ENCODE measurements around the gene ABCC6.

ABCC6 gene

DNA sequence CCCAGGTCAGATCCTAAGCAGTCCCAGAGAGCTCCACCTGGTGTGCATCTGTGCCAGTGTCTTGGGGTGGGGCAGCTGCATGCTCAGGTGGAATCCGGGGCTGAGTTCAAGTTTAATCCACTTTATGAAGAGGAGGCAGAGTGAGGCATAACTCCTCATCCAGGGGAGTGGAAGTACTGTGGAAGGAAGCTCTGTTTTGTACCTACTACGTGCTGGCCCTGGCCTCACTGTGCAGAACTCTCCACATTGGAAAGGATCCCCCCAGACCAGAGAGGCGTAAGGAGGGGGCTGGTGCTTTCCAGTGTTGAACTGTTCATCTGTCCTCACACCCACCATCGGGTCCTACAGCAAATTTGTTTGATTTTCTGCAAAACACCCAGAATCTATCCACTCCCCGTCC is 78.0 kb downstream of the ABCC6 start:
- Histone ChIP-seq H3K36me3 (ENCODE audit: control insufficient read depth, insufficient read depth, low read length) (peaks cover 31% of the 10 kb centered on the region), H3K9me3 (ENCODE audit: control insufficient read depth, insufficient read depth, low read length) (no peaks in the 10 kb centered on the region), H3K9ac (ENCODE audit: low read depth, low read length) (no peak overlapping the region), H3K4me3 (ENCODE audit: low read depth, low read length) (no peak overlapping the region), H3K4me1 (ENCODE audit: control insufficient read depth, insufficient read depth, low read length) (no peaks in the 10 kb centered on the region), H3K27me3 (ENCODE audit: control insufficient read depth, insufficient read depth, low read length) (no peaks in the 10 kb centered on the region)

DNA sequence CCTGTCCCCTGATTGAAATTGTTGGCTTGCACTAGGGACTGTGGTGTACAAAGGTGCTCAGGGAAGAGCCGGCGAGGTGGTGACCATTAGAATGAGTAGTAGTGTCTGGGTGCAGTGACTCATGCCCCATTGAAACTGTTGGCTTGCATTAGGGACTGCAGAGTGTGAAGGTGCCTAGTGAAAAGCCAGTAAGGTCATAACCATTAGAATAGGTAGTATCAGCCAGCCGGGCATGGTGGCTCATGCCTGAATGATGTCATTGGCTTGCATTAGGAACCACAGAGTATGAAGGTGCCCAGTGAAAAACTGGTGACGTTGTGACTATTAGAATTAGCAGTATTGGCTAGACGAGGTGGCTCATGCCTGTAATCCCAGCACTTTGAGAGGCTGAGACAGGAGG is 78.9 kb downstream of the ABCC6 start:
- Histone ChIP-seq H3K9me3 (ENCODE audit: control insufficient read depth, insufficient read depth, low read length) (no peaks in the 10 kb centered on the region), H3K4me1 (ENCODE audit: control insufficient read depth, insufficient read depth, low read length) (no peaks in the 10 kb centered on the region), H3K27me3 (ENCODE audit: control insufficient read depth, insufficient read depth, low read length) (no peaks in the 10 kb centered on the region), H3K9ac (ENCODE audit: low read depth, low read length) (no peak overlapping the region), H3K36me3 (ENCODE audit: control insufficient read depth, insufficient read depth, low read length) (peaks cover 32% of the 10 kb centered on the region), H3K4me3 (ENCODE audit: low read depth, low read length) (no peak overlapping the region)

DNA sequence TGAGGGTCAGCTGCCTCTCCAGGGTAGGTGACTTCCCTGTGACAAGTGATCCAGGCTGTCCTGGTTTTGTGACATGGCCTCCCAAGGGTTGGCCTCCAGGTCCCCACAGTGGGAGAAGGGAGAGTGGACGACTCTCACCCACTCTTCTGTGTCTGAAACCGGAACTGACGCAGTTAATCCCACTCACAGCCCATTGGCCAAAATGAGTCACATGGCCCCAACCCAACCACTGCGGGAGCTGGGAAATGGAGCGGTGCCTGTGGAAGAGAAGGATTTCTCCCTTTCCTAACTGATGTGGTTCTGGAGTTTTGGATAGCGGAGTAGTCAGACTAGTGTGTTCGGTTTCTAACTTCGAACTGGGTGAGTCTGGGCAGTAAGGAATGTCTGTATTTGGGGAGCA is 79.4 kb downstream of the ABCC6 start:
- Histone ChIP-seq H3K4me1 (ENCODE audit: control insufficient read depth, insufficient read depth, low read length) (no peaks in the 10 kb centered on the region), H3K9me3 (ENCODE audit: control insufficient read depth, insufficient read depth, low read length) (no peaks in the 10 kb centered on the region), H3K36me3 (ENCODE audit: control insufficient read depth, insufficient read depth, low read length) (peaks cover 32% of the 10 kb centered on the region), H3K4me3 (ENCODE audit: low read depth, low read length) (no peak overlapping the region), H3K9ac (ENCODE audit: low read depth, low read length) (no peak overlapping the region), H3K27me3 (ENCODE audit: control insufficient read depth, insufficient read depth, low read length) (no peaks in the 10 kb centered on the region)

DNA sequence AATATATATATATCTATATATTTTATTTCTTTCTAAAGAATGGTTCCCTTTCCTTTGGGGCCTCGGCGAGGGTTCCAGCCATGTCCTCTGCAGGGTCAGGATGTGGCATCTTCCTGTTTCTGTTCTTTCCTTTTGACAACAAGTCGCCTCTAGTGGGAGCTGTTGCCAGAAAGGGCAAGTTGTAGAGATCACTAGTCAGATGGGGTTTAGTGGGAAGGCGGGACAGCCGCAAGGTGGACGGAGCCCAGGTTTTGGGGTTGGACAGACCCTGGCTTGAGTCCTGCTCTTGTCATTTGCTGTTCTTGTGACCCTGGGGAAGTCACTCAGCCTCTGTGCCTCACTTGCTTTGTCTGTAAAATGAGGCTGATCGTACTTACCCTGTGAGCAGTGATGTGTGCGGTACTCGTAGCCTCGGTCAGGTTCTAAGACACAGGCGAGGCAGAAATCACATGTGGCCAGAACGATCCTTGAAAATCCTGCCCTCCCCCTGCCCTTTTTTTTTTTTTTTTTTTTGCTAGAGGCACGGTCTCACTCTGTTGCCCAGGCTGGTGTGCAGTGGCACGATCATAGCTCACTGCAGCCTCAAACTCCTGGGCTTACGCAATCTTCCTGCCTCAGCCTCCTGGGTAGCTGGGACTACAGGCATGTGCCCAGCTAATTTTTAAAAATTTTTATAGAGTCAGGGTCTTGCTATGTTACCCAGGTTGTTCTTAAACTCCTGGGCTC is 80.1 kb downstream of the ABCC6 start:
- Histone ChIP-seq H3K4me1 (ENCODE audit: control insufficient read depth, insufficient read depth, low read length) (no peaks in the 10 kb centered on the region), H3K36me3 (ENCODE audit: control insufficient read depth, insufficient read depth, low read length) (peaks cover 39% of the 10 kb centered on the region), H3K27me3 (ENCODE audit: control insufficient read depth, insufficient read depth, low read length) (no peaks in the 10 kb centered on the region), H3K9ac (ENCODE audit: low read depth, low read length) (no peak overlapping the region), H3K9me3 (ENCODE audit: control insufficient read depth, insufficient read depth, low read length) (no peaks in the 10 kb centered on the region), H3K4me3 (ENCODE audit: low read depth, low read length) (no peak overlapping the region)

DNA sequence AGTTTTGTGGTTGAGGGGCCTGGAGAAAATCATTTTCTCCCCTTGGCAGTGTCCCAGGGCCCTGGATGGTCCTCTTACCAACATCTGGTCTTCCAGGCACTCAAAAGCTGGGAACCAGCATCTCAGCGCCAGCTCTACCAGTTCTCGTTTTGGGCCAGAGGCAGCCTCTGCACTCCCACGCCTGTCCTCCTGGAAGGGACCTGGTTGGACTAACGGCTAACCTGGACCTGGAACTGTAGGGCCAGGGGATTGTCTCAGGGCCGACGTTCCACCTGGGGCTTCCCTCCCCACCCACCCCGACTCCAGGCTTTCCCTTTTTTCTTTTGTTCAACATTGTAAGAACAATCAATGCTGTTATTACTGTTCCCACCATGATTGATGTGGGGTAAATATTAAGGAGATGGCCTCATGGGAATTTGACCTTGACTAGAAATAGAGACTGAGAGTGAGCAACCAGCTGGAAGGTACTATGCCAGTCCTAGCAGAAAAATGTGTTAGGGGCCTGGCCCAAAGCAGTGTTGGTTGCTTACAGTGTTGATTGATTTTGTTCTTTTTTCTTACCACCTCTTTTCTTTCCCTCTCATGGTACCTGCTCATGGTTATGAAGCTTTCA is 81.4 kb downstream of the ABCC6 start:
- Histone ChIP-seq H3K36me3 (ENCODE audit: control insufficient read depth, insufficient read depth, low read length) (peaks cover 52% of the 10 kb centered on the region), H3K9ac (ENCODE audit: low read depth, low read length) (no peak overlapping the region)

DNA sequence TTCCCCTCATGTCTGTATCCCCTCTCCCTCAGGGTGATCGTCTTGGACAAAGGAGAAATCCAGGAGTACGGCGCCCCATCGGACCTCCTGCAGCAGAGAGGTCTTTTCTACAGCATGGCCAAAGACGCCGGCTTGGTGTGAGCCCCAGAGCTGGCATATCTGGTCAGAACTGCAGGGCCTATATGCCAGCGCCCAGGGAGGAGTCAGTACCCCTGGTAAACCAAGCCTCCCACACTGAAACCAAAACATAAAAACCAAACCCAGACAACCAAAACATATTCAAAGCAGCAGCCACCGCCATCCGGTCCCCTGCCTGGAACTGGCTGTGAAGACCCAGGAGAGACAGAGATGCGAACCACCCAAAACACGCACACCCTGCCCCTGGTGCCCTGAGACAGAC is 82.2 kb downstream of the ABCC6 start:
- Histone ChIP-seq H3K36me3 (ENCODE audit: control insufficient read depth, insufficient read depth, low read length) (peaks cover 57% of the 10 kb centered on the region), H3K9ac (ENCODE audit: low read depth, low read length) (no peak overlapping the region)

More for the DNA sequence above, 81.4 kb downstream of the ABCC6 start:
- no peaks in the 10 kb centered on the region for H3K27me3 ChIP-seq (ENCODE audit: control insufficient read depth, insufficient read depth, low read length)
- H3K4me1 ChIP-seq (ENCODE audit: control insufficient read depth, insufficient read depth, low read length): no peaks in the 10 kb centered on the region
- H3K4me3 ChIP-seq (ENCODE audit: low read depth, low read length): no peak overlapping the region
- H3K9me3 ChIP-seq (ENCODE audit: control insufficient read depth, insufficient read depth, low read length): no peaks in the 10 kb centered on the region

DNA sequence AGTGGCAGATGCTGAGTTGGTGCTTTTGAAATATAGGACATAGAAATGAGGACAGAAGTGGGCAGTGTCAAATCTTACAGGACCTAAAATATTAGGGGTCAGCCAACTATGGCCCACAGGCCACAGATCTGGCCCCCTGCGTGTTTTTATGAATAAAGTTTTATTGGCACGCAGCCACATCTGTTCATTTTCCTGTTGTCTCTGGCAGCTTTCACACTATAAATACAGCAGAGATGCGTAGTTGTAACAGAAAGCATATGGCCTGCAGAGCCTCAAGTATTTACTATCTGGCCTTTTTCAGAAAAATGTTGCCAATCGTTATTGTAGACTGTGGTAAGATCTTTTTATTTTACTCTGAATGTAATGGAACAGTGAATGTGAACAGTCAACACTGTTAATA is 82.8 kb downstream of the ABCC6 start:
- H3K9ac ChIP-seq (ENCODE audit: low read depth, low read length): no peak overlapping the region
- H3K4me1 ChIP-seq (ENCODE audit: control insufficient read depth, insufficient read depth, low read length): no peaks in the 10 kb centered on the region
- peaks cover 58% of the 10 kb centered on the region for H3K36me3 ChIP-seq (ENCODE audit: control insufficient read depth, insufficient read depth, low read length)
- H3K27me3 ChIP-seq (ENCODE audit: control insufficient read depth, insufficient read depth, low read length): no peaks in the 10 kb centered on the region
- H3K9me3 ChIP-seq (ENCODE audit: control insufficient read depth, insufficient read depth, low read length): no peaks in the 10 kb centered on the region
- H3K4me3 ChIP-seq (ENCODE audit: low read depth, low read length): no peak overlapping the region

More for the DNA sequence above, 82.2 kb downstream of the ABCC6 start:
- Histone ChIP-seq H3K27me3 (ENCODE audit: control insufficient read depth, insufficient read depth, low read length) (no peaks in the 10 kb centered on the region), H3K9me3 (ENCODE audit: control insufficient read depth, insufficient read depth, low read length) (no peaks in the 10 kb centered on the region), H3K4me1 (ENCODE audit: control insufficient read depth, insufficient read depth, low read length) (no peaks in the 10 kb centered on the region), H3K4me3 (ENCODE audit: low read depth, low read length) (no peak overlapping the region)

DNA sequence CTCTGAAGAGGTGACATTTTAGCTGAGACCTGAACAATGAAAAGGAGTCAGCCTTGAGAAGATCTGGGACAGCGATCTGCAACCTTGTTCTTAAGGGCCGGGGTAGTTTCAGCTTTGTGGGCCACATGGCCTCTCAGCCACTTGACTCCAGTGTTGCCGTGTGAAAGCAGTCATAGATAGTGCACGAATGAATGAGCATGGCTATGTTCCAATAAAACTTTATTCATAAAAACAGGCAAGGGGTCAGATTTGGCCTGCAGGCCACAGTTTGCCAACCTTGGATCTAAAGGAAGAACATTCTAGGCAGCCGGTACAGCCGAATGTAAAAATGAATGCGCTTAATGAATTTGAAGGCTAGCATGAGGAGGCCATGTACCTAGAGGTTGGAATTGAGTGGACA is 83.5 kb downstream of the ABCC6 start:
- H3K9ac ChIP-seq (ENCODE audit: low read depth, low read length): no peak overlapping the region
- no peak overlapping the region for H3K4me3 ChIP-seq (ENCODE audit: low read depth, low read length)
- H3K36me3 ChIP-seq (ENCODE audit: control insufficient read depth, insufficient read depth, low read length): peaks cover 57% of the 10 kb centered on the region
- no peaks in the 10 kb centered on the region for H3K9me3 ChIP-seq (ENCODE audit: control insufficient read depth, insufficient read depth, low read length)
- no peaks in the 10 kb centered on the region for H3K27me3 ChIP-seq (ENCODE audit: control insufficient read depth, insufficient read depth, low read length)
- no peaks in the 10 kb centered on the region for H3K4me1 ChIP-seq (ENCODE audit: control insufficient read depth, insufficient read depth, low read length)

DNA sequence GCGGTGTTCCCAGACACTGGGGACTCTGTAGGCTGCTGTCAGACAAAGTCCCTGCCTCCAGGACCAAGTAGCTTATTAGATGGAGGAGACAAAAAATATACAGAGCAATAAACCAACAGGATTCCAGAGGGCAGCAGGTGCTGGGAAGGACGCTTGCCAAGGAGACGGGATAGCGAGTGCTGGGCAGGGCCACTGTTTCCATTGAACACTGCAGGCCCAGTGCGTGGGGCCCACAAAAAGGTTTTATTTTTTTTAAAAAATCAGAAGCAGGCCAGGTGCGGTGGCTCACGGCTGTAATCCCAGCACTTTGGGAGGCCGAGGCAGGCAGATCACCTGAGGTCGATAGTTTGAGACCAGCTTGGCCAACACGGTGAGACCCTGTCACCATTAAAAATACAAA is 84.2 kb downstream of the ABCC6 start:
- Histone ChIP-seq H3K9ac (ENCODE audit: low read depth, low read length) (no peak overlapping the region), H3K9me3 (ENCODE audit: control insufficient read depth, insufficient read depth, low read length) (no peaks in the 10 kb centered on the region), H3K4me1 (ENCODE audit: control insufficient read depth, insufficient read depth, low read length) (no peaks in the 10 kb centered on the region), H3K27me3 (ENCODE audit: control insufficient read depth, insufficient read depth, low read length) (no peaks in the 10 kb centered on the region), H3K36me3 (ENCODE audit: control insufficient read depth, insufficient read depth, low read length) (peaks cover 63% of the 10 kb centered on the region), H3K4me3 (ENCODE audit: low read depth, low read length) (no peak overlapping the region)

DNA sequence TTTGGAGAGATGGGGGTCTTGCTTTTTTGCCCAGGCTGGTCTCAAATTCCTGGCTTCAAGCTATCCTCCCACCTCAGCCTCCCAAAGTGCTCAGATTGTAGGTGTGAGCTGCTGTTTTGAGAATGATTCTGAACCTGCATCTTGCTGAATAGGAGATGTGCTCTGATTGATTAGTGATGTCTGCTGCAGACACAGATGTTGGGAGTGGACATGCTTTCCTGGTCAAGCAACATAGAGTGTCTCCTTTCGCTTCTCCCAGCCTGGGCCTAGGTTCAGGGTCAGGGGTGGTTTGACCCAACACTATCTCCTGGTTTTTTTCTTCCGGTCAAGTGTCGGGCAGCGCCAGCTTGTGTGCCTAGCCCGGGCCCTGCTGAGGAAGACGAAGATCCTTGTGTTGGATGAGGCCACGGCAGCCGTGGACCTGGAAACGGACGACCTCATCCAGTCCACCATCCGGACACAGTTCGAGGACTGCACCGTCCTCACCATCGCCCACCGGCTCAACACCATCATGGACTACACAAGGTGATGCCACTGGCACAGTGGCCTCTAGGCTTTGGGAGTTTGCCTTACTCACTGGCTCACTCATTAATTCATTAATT is 85.2 kb downstream of the ABCC6 start:
- Histone ChIP-seq H3K27me3 (ENCODE audit: control insufficient read depth, insufficient read depth, low read length) (no peaks in the 10 kb centered on the region), H3K4me1 (ENCODE audit: control insufficient read depth, insufficient read depth, low read length) (no peaks in the 10 kb centered on the region), H3K9ac (ENCODE audit: low read depth, low read length) (no peak overlapping the region), H3K36me3 (ENCODE audit: control insufficient read depth, insufficient read depth, low read length) (peaks cover 58% of the 10 kb centered on the region), H3K4me3 (ENCODE audit: low read depth, low read length) (no peak overlapping the region), H3K9me3 (ENCODE audit: control insufficient read depth, insufficient read depth, low read length) (no peaks in the 10 kb centered on the region)

DNA sequence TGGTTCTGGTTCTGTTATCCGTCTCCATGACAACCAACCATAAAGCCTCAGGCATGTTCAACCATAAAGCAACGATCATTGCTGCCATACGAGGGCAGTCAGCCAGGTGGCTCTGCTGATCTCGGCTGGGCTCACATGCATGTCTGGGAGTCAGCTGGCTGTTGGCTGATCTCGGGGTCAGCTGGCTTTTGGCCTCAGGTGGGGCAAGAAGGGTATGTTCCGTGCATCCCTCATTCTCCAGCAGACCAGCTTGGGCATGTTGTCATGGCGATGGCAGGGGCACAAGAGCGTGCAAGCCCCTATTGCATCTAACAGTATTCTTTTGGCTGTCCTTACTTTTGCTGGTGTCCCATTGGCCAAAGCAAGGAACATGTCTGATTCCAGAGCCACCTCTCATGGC is 86.2 kb downstream of the ABCC6 start:
- Histone ChIP-seq H3K27me3 (ENCODE audit: control insufficient read depth, insufficient read depth, low read length) (no peaks in the 10 kb centered on the region), H3K9me3 (ENCODE audit: control insufficient read depth, insufficient read depth, low read length) (no peaks in the 10 kb centered on the region), H3K4me1 (ENCODE audit: control insufficient read depth, insufficient read depth, low read length) (no peaks in the 10 kb centered on the region), H3K36me3 (ENCODE audit: control insufficient read depth, insufficient read depth, low read length) (peaks cover 56% of the 10 kb centered on the region), H3K9ac (ENCODE audit: low read depth, low read length) (no peak overlapping the region), H3K4me3 (ENCODE audit: low read depth, low read length) (no peak overlapping the region)

DNA sequence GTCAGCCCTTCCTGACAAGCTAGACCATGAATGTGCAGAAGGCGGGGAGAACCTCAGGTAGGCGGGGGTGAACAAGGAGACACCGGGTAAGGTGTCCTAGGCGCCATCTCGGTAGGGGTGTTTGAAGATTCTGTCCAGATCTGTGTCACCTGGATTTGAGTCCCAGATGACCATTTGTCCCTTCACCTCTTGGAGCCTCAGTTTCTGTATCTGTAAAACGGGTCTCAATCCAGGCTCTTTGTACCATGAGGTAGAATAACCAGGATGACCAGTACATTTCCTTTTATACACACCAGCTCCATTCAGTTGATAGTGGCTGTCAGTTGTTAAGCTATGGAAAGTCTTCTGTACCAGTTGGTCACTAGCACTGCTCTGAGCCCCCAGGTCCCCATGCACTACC is 86.7 kb downstream of the ABCC6 start:
- Histone ChIP-seq H3K27me3 (ENCODE audit: control insufficient read depth, insufficient read depth, low read length) (no peaks in the 10 kb centered on the region), H3K4me1 (ENCODE audit: control insufficient read depth, insufficient read depth, low read length) (no peaks in the 10 kb centered on the region), H3K36me3 (ENCODE audit: control insufficient read depth, insufficient read depth, low read length) (peaks cover 57% of the 10 kb centered on the region)

More for the DNA sequence above, 86.7 kb downstream of the ABCC6 start:
- H3K9ac ChIP-seq (ENCODE audit: low read depth, low read length): no peak overlapping the region
- H3K9me3 ChIP-seq (ENCODE audit: control insufficient read depth, insufficient read depth, low read length): no peaks in the 10 kb centered on the region
- H3K4me3 ChIP-seq (ENCODE audit: low read depth, low read length): no peak overlapping the region

Data from iPS-15b (cell line).